Stimulated activated CD8-positive, alpha-beta memory T cell treated with anti-CD3 and anti-CD28 coated beads, Interleukin-4, amount 100 ng/mL, for 48 hours (primary cell): Measurements from ENCODE around the gene DST.

ENCODE experiments used
- DNase-seq: peaks from one replicate; pipeline ENCODE4 v3.0.0-alpha.2; 2020

Gene DST

DNA sequence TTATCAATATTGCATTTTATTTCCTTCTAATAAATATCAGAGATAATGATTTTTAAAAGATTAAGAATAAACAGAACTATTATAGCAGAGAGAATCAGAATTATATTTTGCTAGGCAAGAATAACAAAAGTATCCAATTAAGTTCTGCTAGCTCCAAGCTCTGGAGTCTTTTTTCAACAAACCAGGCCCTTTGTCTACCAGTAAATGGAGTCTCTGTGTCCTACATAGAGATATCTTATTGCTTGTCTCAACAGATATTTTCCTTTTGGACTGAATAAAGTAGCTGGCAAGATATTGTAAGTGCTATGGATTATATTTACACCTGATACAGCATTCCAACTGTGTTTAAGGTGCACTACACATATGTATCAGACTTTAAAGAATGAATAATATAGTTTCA is 107.1 kb downstream of the DST start:
- DNase-seq = no peak

- no peak for DNase-seq
These were observed 107.8 kb downstream of the DST start for GRCh38 chr6:56534680-56535419.

GRCh38 chr6:56532766-56533551 is 109.7 kb downstream of the DST start:
- DNase-seq = no peak

DNA sequence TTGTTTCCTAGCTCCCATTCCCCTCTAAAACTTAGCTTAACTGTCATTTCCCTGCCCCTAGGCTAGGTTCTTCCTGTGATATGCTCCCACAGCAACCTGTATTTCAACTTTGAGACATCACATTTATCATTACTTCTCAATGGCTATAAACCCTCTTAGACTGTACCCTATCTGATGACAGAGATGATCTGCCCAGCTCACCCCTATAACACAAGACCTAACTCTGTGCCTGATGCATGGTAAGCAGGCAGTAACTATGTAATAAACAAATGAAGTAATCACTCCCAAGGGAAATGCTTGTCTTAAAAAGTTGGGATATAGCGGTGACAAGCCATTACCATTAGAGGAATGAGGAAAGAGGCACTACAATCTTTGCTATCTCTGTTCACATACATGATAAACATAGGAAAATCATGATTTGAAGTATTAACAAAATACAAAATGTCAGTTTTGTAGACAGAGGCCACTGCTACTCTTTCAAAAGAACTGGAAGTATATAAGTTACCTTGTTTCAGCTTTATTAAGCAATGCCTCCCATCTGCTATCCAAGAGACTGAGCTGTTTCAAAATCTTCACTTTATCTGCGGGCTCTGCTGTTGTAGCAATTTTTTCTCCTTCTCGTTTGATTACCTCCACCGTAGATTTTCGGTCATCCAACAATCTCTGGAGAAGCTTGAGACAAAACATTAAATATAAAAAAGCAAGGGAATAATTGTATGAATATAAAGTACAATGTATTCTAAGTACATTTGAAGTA is 110.7 kb downstream of the DST start:
- no peak for DNase-seq

- DNase-seq = no peak
These were observed 113.0 kb downstream of the DST start for GRCh38 chr6:56529594-56530191.

GRCh38 chr6:56528412-56528841 is 114.3 kb downstream of the DST start:
- DNase-seq = no peak

DNA sequence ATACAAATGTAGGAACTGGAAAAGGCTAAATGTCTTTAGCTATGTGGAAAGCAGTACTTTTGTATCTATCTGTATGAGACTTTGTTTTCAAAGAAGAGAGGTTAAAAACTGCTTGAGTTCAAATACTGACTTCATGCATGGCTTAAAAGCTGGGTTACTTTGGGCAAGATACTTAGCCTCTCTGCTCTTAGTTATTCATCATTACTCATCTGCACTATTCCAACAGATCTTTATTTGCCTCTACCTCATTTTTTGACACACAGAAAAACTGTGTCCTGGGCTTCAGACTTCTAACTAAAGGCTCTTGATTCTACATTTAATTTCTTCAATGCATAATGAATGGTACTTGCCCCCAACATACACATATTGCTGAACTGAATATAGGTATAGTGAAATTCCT is 114.8 kb downstream of the DST start:
- no peak for DNase-seq

GRCh38 chr6:56526860-56527544 is 115.7 kb downstream of the DST start:
- no peak for DNase-seq

GRCh38 chr6:56525974-56526789 is 116.5 kb downstream of the DST start:
- DNase-seq = no peak

DNA sequence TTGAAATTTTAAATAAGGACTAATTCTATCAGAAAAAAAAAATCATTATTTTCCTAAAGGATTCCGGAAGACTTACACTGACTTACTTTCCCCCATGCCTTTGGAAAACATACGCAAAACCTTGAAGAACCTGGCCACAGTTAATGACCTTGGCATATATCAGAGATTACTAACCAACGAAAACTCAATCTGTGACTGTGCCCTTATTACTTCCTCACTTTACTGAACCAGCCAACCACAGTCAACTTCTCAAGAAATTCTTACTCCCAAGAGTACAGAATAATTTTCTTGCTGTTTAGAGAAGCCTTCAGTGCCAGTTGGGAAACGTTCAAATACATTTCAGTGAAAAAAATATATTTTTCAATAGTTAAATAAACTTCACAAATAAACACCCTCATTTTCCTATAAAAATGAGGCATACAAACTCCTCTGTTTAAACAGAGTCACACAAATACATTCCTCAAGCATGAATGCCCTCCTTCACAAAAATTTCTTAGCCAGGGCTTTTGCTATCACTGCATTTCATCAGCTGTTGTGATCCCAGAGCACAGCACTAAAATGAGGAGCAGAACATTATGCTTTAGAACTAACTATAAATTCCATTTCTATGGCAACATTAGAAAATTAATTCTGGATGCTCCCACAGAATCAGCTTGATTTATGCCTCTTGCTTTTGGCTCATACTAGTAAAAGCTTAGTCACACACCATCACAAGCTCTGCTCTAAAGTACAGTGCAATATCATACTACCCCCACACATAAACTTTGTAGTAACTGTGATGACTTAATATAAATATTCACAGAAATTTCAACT is 117.6 kb downstream of the DST start:
- DNase-seq = no peak

GRCh38 chr6:56522495-56523270 is 120.0 kb downstream of the DST start:
- DNase-seq = no peak

- DNase-seq = no peak
These were observed 120.7 kb downstream of the DST start for GRCh38 chr6:56521976-56522375.

DNA sequence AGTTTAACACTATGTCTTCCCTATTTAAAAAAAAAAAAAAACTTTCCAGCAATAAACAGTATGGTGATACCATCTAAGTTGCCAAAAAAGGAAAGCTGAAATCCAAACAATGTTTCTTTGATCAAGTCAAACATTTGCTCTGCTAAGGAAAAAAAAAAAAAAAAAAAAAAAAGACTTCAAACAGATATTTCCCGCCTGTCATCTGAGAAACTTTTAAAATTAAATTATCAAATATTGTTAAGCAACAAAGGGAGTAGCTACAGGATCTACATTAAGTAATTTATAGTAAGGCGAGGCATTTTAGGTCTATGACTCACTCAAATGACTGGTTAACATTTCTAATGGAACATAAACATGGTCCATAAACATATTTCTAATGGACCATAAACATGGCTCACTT is 121.2 kb downstream of the DST start:
- DNase-seq = no peak

DNA sequence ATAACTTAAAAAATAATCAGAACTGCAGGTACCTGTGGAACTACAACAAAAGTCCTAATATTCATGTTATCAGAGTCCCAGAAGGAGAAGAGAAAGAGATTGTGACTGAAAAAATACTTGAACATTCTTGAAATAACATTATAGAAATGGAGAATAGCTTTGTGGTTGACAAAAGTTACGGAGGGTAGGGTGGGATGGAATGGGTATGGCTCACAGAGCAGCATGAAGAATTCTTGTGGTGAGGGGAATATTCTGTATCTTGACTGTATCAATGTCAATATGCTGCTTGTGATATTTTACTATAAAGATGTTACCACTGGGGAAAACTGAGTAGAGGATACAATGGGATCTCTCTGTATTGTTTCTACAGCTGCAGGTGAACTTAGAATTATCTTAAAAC is 122.5 kb downstream of the DST start:
- no peak for DNase-seq

DNA sequence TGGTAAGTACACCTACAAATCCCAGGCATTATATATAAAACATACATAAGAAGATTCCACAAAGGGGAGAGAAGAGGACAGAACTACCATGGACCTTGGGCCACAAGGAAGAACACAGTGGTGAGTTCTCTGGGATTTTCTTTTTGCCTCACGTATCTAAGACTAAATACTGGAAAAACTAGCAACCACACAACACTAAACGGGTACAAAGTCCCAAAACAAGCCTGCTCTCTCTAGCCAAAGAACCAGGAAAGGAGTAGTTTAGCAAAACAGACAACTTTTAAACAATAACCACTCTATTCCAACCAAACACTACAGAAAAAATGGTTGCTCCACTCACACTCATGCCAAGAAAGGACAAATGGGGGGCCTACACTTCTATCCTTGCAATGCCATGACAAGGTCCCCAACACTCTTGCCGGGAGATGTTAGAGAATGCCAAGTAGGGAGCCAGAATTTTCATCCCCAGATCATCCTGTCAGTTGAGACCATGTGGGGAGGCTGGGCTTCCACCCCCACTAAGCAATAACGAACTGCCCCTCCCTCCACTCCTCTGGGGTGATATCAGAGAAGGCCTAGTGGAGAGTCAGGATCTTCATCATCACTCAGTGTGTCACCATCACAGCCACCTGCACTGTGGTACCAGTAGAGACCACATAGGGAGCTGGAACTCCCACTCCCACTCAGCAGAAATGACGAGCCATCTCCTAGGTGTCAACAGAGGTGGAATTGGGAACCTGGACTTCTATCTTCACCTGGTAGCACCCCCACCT is 123.5 kb downstream of the DST start:
- DNase-seq = no peak

DNA sequence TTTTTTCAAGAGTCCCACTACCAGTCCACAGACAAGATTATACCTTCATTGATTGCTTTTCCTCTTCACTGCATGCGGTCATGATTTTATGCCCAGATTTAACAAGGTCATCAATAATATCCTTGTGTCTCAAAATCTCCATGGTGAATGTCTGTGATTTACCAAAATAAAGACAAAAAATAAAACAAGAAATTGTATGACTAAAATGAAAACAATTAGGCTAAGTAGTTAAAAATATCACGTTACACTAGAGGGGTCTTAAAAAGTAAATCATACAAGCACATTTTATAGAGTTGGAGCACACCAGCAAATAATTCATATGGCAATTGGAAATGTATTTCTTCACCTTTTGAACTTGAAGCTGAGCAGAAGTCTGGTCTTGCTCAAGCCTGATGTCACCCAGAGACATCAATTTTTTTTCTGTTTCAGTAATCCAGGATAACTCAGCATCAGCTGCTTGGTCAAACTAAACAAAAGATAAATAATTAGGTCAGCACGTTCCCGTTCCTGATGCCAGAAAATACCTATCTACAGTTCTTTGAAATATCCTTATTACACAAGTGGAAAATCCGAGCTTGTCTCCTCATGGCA is 125.4 kb downstream of the DST start:
- DNase-seq = no peak

GRCh38 chr6:56516003-56516402 is 126.7 kb downstream of the DST start:
- no peak for DNase-seq

DNA sequence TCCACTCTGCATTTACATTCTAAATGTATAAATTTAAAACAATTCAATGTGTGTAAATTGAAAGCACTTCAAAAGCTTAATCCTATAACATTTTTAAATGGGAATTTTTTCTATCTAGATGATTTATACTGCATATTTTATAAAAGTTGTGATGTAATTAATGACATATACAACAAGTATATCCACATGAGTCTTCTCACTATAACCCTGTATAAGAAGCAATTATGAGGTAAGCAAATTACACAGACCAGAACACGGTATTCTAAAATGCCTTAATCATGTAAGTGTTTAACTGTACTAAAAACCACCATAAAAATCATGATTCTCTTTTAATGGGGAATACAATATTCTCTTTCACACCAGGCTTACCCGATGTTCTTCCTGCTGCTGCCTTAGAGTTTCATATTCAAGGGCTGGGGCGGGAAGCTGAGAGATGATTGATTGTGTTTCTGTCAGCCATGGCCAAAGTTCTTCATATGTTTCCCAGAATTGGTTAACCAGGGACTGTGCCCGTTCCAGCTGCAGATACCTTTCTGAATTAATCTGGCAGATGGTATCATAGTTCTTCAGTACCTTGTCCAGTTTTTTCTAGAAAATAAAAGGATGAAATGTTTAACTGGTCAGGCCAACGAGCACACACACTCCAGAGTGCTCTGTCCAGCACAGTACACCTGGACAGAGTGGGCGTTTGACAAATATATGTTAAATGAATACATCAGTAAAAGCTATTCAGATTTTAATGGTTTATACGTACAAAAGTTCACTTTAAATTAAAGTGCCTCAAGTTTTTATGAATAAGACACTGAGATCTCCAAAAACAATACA is 127.4 kb downstream of the DST start:
- DNase-seq = no peak
